BE2C (cell line): ENCODE measurements around the gene LHFPL2.
"Not testable (repeated sequence)": the region's sequence is repeated elsewhere in the genome, so short reads cannot be mapped to it uniquely, and the experiment has no call there.

Source experiments
- DNase-seq: peaks from one replicate; pipeline ENCODE4 v3.0.0-alpha.2; 2020
- H3K27me3 ChIP-seq: fragments of 250-450 bp; sonication (Bioruptor Pico); 2 replicates; pipeline ENCODE4 v1.5.1; 2020; ENCODE audit warnings: mild to moderate bottlenecking
- H3K36me3 ChIP-seq: fragments of 250-450 bp; sonication (Bioruptor Pico); 2 replicates; pipeline ENCODE4 v1.5.1; 2020; ENCODE audit warnings: mild to moderate bottlenecking
- H3K4me1 ChIP-seq: fragments of 250-450 bp; sonication (Bioruptor Pico); 2 replicates; pipeline ENCODE4 v1.5.1; 2020
- H3K4me3 ChIP-seq: 2 replicates; pipeline ENCODE4 v1.5.1; 2011; ENCODE audit warnings: low read depth, low read length
- H3K9me3 ChIP-seq: fragments of 250-450 bp; sonication (Bioruptor Pico); 2 replicates; pipeline ENCODE4 v1.5.1; 2020
- TF ChIP-seq, protein P1 (sequence below): IDR thresholded peaks from 2 replicates; pipeline ENCODE4 v1.5.1; 2012; ENCODE audit warnings: mild to moderate bottlenecking, low read depth, low read length

The LHFPL2 gene

DNA sequence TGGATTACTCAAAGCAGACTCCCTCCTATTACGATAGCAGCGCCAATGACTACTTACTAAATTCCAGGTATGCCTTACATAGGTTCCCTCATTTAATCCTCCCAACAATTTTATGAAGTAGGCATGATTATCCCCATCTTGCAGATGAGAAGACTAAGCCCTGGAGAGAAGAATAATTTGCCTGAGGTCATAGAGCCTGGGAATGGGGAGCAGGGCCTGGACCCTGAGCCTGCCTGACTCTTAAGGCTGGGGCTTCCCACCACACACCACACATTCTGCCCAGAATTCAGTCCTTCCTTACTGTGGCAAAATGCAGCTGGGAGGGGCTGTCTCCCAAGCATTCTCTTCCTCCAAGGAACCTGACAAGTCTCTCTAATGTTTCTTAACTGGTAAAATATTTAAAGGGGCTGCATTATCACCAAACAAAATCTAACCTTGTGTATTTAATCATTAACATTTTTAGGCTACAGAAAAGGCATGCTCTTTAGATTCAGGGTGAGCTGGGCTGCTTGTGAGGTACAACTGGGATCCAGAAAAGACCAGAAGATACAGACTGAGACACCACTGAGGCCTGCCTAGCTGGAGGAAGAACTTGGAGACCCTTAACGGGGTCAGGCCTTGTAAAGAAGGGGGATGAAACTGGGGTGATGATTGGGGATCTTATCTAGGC is 26.1 kb downstream of the LHFPL2 start:
- Histone ChIP-seq H3K36me3 (no peaks in the 10 kb centered on the region), H3K4me3 (no peak overlapping the region), H3K27me3 (no peaks in the 10 kb centered on the region), H3K4me1 (peaks cover 7% of the 10 kb centered on the region; the same call in 1 of the 2 replicates), H3K9me3 (no peaks in the 10 kb centered on the region)
- TF ChIP-seq, protein P1, sequence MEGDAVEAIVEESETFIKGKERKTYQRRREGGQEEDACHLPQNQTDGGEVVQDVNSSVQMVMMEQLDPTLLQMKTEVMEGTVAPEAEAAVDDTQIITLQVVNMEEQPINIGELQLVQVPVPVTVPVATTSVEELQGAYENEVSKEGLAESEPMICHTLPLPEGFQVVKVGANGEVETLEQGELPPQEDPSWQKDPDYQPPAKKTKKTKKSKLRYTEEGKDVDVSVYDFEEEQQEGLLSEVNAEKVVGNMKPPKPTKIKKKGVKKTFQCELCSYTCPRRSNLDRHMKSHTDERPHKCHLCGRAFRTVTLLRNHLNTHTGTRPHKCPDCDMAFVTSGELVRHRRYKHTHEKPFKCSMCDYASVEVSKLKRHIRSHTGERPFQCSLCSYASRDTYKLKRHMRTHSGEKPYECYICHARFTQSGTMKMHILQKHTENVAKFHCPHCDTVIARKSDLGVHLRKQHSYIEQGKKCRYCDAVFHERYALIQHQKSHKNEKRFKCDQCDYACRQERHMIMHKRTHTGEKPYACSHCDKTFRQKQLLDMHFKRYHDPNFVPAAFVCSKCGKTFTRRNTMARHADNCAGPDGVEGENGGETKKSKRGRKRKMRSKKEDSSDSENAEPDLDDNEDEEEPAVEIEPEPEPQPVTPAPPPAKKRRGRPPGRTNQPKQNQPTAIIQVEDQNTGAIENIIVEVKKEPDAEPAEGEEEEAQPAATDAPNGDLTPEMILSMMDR = no peak
- no peak for DNase-seq

DNA sequence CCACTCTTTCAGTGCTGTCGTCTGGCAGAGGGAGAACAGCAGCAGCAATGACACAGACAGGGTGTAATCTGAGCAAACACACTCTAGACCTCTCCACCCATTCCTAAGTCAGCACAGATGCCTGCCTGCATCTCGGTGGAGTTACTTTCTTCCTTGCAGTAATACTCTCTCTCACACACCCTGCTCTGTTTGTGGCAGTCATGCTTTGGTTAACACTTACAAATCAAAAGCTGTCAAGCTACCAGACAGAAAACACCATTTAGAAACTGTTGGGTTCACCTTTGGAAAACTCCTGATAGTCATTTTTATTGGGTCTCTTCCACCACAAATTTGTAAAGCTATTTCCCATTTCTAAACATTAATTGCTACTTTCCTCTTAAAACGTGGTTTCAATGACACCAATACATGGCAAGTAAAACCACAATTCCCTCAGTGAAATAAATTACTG is 27.3 kb downstream of the LHFPL2 start:
- Histone ChIP-seq H3K4me1 (peaks cover 6% of the 10 kb centered on the region; the same call in 1 of the 2 replicates), H3K9me3 (no peaks in the 10 kb centered on the region), H3K4me3 (no peak overlapping the region), H3K36me3 (no peaks in the 10 kb centered on the region), H3K27me3 (no peaks in the 10 kb centered on the region)
- TF ChIP-seq, protein P1 = no peak
- no peak for DNase-seq

- not testable (repeated sequence) for H3K4me3 ChIP-seq, H3K27me3 ChIP-seq, H3K4me1 ChIP-seq, H3K36me3 ChIP-seq, DNase-seq, H3K9me3 ChIP-seq
Measured at GRCh38 chr5:78620119-78620518, 28.5 kb downstream of the LHFPL2 start.

GRCh38 chr5:78618303-78618702 is 30.3 kb downstream of the LHFPL2 start:
- Histone ChIP-seq H3K27me3 (no peaks in the 10 kb centered on the region), H3K4me1 (peaks cover under 1% of the 10 kb centered on the region; the same call in 1 of the 2 replicates), H3K4me3 (no peak overlapping the region), H3K9me3 (no peaks in the 10 kb centered on the region), H3K36me3 (no peaks in the 10 kb centered on the region)
- DNase-seq = no peak
- TF ChIP-seq, protein P1 = no peak

- no peak for DNase-seq
- no peaks in the 10 kb centered on the region for H3K36me3 ChIP-seq
- H3K4me3 ChIP-seq = no peak overlapping the region
- H3K27me3 ChIP-seq = no peaks in the 10 kb centered on the region
- no peaks in the 10 kb centered on the region for H3K9me3 ChIP-seq
- TF ChIP-seq, protein P1 = no peak
- H3K4me1 ChIP-seq = no peaks in the 10 kb centered on the region
Measured at GRCh38 chr5:78615697-78616096, 32.9 kb downstream of the LHFPL2 start.

- no peak for DNase-seq
- no peaks in the 10 kb centered on the region for H3K27me3 ChIP-seq
- no peaks in the 10 kb centered on the region for H3K9me3 ChIP-seq
- TF ChIP-seq, protein P1 = no peak
- no peak overlapping the region for H3K4me3 ChIP-seq
- no peaks in the 10 kb centered on the region for H3K4me1 ChIP-seq
- no peaks in the 10 kb centered on the region for H3K36me3 ChIP-seq
Measured at GRCh38 chr5:78614816-78615215, 33.8 kb downstream of the LHFPL2 start.

- Histone ChIP-seq H3K36me3 (no peaks in the 10 kb centered on the region), H3K9me3 (no peaks in the 10 kb centered on the region), H3K4me1 (no peaks in the 10 kb centered on the region), H3K27me3 (no peaks in the 10 kb centered on the region), H3K4me3 (no peak overlapping the region)
- DNase-seq = no peak
- TF ChIP-seq, protein P1 = no peak
Measured at GRCh38 chr5:78613756-78614155, 34.8 kb downstream of the LHFPL2 start.
